RWPE2 (cell line): Measurements from ENCODE around the gene BRSK2.

Source experiments
- ATAC-seq: fragments of 200-7000 bp; cut with Tn5 transposase; 3 replicates; pipeline ENCODE4 v1.9.1; 2021; ENCODE audit warnings: low read depth
- DNase-seq: peaks from one replicate; pipeline ENCODE4 v3.0.0-alpha.2; 2020; ENCODE audit warnings: low spot score
- H3K27ac ChIP-seq: fragments of 450-650 bp; 2 replicates; pipeline ENCODE4 v1.5.1; 2017; ENCODE audit warnings: mild to moderate bottlenecking; ENCODE audit not compliant: poor library complexity, severe bottlenecking
- H3K27me3 ChIP-seq: fragments of 250-450 bp; sonication (Bioruptor Pico); 2 replicates; pipeline ENCODE4 v1.5.1; 2021; ENCODE audit warnings: mild to moderate bottlenecking, moderate library complexity; ENCODE audit not compliant: insufficient read depth, poor library complexity, severe bottlenecking
- H3K36me3 ChIP-seq: fragments of 250-450 bp; sonication (Bioruptor Pico); 2 replicates; pipeline ENCODE4 v1.5.1; 2020; ENCODE audit warnings: low read depth, mild to moderate bottlenecking, moderate library complexity
- H3K4me1 ChIP-seq: fragments of 250-450 bp; sonication (Bioruptor Pico); 2 replicates; pipeline ENCODE4 v1.5.1; 2021; ENCODE audit warnings: mild to moderate bottlenecking, moderate library complexity; ENCODE audit not compliant: insufficient read depth, poor library complexity, severe bottlenecking
- H3K4me3 ChIP-seq: fragments of 250-450 bp; sonication (Bioruptor Pico); 2 replicates; pipeline ENCODE4 v1.5.1; 2021; ENCODE audit warnings: mild to moderate bottlenecking, moderate library complexity; ENCODE audit not compliant: severe bottlenecking
- H3K9me3 ChIP-seq: fragments of 250-450 bp; sonication (Bioruptor Pico); 2 replicates; pipeline ENCODE4 v1.5.1; 2021; ENCODE audit warnings: mild to moderate bottlenecking, moderate library complexity; ENCODE audit not compliant: severe bottlenecking
- TF ChIP-seq, protein P1 (sequence below): fragments of 450-650 bp; IDR thresholded peaks from one replicate; pipeline ENCODE4 v1.5.1; 2017; ENCODE audit warnings: mild to moderate bottlenecking, moderate library complexity; ENCODE audit not compliant: poor library complexity, severe bottlenecking

The BRSK2 gene

DNA sequence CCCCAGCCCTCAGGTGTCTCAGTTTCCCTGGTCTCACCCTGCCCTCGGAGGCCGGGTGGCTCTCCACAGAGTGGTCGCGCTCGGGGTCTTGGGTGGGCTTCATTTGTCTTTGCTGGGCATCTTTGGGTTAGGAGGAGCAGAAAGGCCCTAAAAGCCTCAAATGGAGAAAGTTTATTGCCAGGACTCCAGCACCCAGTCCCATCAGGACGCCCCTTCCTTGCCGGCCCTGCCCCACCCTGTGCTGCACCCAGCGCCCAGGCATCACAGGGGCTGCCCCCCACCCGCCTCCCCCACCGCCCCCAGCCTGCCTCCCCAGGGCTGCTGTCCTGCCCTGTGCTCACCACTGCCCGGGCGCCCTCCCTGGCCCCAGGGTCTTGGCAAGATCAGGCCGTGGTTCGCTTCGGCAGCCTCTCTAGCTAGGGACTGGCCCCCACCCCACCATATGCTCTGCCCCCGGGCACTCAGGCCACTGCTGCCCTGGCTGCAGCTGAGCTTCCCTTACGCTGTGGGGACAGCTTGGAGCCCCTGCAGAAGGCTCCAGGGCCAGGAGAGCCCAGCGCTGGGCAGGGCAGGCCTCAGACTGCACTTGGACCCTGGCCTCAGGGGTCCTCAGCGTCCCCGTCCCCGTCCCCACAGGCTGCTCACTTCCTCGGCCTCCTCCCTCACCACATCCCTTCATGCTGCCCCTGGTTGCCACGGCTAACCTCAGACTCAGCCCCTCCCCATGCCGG, 65.5 kb downstream of the BRSK2 start:
- no peak overlapping the region for H3K4me3 ChIP-seq
- no peak overlapping the region for H3K27ac ChIP-seq
- DNase-seq, result no peak

GRCh38 chr11:1455763-1456060, 66.0 kb downstream of the BRSK2 start:
- ATAC-seq (no peak), DNase-seq (no peak)
- Histone ChIP-seq H3K27ac (no peak overlapping the region), H3K9me3 (no peaks in the 10 kb centered on the region), H3K4me3 (no peak overlapping the region), H3K27me3 (peaks cover 3% of the 10 kb centered on the region), H3K4me1 (no peaks in the 10 kb centered on the region), H3K36me3 (no peaks in the 10 kb centered on the region)
- TF ChIP-seq, protein P1, sequence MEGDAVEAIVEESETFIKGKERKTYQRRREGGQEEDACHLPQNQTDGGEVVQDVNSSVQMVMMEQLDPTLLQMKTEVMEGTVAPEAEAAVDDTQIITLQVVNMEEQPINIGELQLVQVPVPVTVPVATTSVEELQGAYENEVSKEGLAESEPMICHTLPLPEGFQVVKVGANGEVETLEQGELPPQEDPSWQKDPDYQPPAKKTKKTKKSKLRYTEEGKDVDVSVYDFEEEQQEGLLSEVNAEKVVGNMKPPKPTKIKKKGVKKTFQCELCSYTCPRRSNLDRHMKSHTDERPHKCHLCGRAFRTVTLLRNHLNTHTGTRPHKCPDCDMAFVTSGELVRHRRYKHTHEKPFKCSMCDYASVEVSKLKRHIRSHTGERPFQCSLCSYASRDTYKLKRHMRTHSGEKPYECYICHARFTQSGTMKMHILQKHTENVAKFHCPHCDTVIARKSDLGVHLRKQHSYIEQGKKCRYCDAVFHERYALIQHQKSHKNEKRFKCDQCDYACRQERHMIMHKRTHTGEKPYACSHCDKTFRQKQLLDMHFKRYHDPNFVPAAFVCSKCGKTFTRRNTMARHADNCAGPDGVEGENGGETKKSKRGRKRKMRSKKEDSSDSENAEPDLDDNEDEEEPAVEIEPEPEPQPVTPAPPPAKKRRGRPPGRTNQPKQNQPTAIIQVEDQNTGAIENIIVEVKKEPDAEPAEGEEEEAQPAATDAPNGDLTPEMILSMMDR, result no peak

More for the DNA sequence above, 65.5 kb downstream of the BRSK2 start:
- ATAC-seq, result no peak
- no peaks in the 10 kb centered on the region for H3K4me1 ChIP-seq
- no peaks in the 10 kb centered on the region for H3K9me3 ChIP-seq
- H3K36me3 ChIP-seq, result no peaks in the 10 kb centered on the region
- TF ChIP-seq, protein P1, result no peak
- H3K27me3 ChIP-seq, result no peaks in the 10 kb centered on the region

GRCh38 chr11:1456176-1456575, 66.4 kb downstream of the BRSK2 start:
- Histone ChIP-seq H3K27me3 (peaks cover 8% of the 10 kb centered on the region), H3K4me1 (no peaks in the 10 kb centered on the region), H3K27ac (no peak overlapping the region), H3K36me3 (no peaks in the 10 kb centered on the region), H3K4me3 (no peak overlapping the region), H3K9me3 (no peaks in the 10 kb centered on the region)
- DNase-seq (no peak), ATAC-seq (no peak)
- TF ChIP-seq, protein P1, result no peak

DNA sequence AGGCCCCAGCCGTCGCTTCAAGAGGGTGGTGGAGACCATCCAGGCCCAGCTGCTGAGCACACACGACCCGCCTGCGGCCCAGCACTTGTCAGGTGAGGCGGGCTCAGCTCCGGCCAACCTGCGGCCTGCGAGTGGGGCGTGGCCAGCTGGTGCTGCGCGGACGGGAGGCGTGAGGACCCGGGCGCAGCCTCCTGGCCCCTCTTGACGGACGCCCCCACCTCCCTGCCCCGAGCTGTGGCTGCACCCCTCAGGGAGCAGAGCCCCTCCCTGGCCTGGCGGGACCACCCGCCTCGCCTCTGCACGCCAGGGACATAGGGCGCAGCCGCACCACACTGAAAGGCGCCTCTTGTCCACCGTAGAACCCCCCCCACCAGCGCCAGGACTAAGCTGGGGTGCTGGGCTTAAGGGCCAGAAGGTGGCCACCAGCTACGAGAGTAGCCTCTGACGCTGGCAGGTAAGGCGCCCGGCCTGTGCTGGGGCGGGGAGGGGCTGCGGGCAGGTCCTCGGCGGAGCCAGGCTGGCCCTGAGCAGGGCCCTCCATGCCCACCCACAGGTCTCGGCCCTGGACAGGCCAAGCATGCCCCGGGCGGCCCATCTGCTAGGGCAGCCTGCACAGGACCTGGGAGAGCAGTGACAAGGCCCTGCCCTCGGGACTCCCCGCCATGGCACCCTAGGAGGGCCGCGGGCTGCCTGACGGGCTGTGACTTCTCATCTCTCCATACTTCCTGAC, 67.0 kb downstream of the BRSK2 start:
- ATAC-seq (no peak), DNase-seq (no peak)
- TF ChIP-seq, protein P1, result no peak
- H3K4me3 ChIP-seq, result no peak overlapping the region
- no peaks in the 10 kb centered on the region for H3K4me1 ChIP-seq
- H3K27ac ChIP-seq, result no peak overlapping the region
- no peaks in the 10 kb centered on the region for H3K36me3 ChIP-seq
- no peaks in the 10 kb centered on the region for H3K9me3 ChIP-seq
- peaks cover 10% of the 10 kb centered on the region for H3K27me3 ChIP-seq

DNA sequence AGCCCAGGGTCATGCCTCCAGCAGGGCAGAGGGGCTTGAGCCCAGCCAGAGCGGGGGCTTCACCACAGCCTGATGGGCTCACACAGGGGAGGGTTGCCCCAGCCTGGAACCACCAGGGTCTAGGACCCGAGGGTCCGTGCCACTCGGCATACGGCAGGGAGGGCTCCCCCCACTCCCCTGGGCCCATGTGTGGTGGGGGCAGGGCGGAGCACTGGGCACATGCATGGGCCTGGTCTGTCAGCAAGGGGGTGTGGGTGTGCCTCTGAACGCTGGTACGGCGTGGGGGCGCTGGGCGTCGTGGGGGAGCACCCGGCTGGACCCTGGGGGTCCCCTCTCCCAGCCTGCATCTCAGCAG, 67.6 kb downstream of the BRSK2 start:
- peaks cover 10% of the 10 kb centered on the region for H3K27me3 ChIP-seq
- DNase-seq (no peak), ATAC-seq (no peak)
- H3K4me3 ChIP-seq, result no peak overlapping the region
- TF ChIP-seq, protein P1, result no peak
- no peaks in the 10 kb centered on the region for H3K36me3 ChIP-seq
- H3K9me3 ChIP-seq, result no peaks in the 10 kb centered on the region
- H3K27ac ChIP-seq, result no peak overlapping the region
- no peaks in the 10 kb centered on the region for H3K4me1 ChIP-seq
